SIG-M5 (cell line): ENCODE results near the gene PACSIN2.
"Not testable (repeated sequence)": the region's sequence is repeated elsewhere in the genome, so short reads cannot be mapped to it uniquely, and the experiment has no call there.

Experiments used
- DNase-seq: peaks from one replicate; lab custom pipeline; 2025; lab: John Stamatoyannopoulos, UW

The PACSIN2 gene

GRCh38 chr22:43014869-43015676, at the start of gene PACSIN2:
Gene PACSIN2 (minus strand): TSS chr22:43015149. CDS start chr22:42912080, 103,069 bp downstream.
- DNase-seq = peak; percentile 78

- no peak for DNase-seq
Observed at GRCh38 chr22:43060183-43060582, 45.2 kb upstream of the PACSIN2 start.

DNA sequence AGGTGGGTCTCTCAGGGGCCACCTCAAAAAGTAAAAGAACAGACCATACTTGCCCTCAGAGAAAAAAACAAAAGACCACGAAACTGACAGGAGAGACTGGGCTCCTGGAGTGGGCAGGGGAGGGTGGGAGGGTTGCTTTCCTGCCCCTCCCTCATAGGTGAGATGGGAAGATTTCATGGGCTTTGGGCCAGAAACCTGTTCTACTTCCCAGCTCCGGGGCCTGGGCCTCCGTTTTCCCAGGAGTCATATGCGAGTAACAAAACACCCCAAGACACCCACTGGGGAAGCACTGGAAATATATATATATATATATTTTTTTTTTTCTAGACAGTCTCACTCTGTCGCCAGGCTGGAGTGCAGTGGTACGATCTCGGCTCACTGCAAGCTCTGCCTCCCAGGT, 42.7 kb upstream of the PACSIN2 start:
- DNase-seq = no peak

- DNase-seq = no peak
Observed at GRCh38 chr22:43053176-43053575, 38.2 kb upstream of the PACSIN2 start.

DNA sequence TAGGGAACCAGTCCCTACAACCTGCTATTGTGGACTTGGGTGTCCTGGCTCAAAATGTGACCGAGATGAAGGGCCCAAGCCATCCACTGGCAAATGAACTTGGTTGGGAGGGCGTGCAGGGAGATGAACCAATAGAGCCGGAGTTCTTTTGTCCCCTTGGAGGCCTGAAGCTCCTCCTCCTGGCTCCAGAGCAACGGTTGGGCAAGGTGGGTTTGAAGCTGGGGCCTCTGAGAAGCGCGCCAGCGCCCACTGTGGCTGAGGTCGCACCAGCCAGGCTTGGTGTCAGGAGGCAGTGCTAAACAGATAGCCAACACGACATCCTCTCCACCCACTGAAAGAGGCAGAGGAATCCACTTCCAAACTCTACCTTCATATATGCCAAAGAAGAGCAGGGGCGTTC, 36.0 kb upstream of the PACSIN2 start:
- DNase-seq = no peak

DNA sequence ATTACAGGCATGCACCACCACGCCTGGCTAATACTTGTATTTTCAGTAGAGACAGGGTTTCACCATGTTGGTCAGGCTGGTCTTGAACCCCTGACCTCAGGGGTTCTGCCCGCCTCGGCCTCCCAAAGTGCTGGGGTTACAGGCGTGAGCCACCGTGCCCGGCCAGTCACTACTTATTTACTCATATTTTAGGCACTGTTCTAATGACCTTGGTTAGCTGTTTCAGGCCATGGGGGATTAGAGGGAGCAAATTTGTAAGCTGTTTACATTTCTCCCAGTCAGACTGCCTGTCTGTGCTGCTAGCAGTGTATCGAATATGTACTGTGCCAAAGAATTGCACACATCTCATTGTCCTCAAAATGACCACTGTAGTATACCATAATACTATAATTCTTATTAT, 32.7 kb upstream of the PACSIN2 start:
- no peak for DNase-seq

GRCh38 chr22:43044290-43044712, 29.4 kb upstream of the PACSIN2 start:
- no peak for DNase-seq

DNA sequence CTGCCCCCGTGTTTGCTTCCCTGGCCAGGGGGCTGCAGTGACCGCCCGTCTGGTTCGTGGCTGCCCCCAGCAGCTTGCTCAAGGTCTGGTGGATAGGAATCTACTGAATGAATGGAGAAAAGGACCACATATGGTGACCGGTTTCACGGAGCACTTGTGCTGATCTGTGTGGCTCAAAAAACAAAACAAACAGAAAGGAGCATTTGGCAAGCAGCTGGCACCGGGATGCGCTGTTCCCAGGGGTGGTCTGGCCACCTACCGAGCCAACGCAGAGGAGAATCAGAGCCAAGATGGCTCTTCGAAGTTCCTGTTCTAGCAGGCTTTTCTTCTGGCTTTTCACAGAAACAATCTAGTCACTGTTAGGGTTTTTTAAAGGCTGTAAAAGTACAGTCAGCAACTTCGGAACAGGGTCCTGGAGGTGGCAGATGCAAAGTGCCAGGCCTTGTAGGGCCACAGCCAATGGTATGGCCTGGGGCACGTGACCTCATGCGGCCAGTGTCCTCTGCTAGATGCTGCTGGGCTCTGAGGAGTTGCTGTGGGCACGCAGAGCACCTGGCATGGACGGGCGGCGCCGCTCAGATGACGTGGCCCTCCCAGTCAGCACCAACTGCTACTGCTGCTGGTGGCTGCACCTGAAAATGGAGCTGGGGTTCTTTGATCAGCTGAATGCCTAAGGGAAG, 27.3 kb upstream of the PACSIN2 start:
- no peak for DNase-seq

DNA sequence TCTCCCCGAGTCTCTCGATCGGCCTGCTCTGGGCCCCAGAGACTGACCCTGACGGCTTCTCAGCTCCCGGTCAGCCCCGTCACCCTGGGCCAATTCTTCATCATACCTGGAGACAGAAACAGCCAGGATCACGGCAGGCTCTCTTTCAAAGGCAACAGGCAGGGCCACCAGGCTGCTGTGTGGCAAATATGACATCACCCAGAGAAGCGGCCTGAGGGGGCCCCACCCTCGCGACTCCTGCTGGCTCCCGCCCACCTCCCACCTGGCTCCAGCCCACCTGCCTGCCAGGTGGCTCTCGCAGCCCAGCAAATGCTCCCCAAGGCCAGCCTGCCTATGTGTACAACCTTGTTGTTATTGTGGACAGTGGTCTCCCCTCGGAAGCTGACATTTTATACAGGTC, 24.9 kb upstream of the PACSIN2 start:
- DNase-seq = no peak

DNA sequence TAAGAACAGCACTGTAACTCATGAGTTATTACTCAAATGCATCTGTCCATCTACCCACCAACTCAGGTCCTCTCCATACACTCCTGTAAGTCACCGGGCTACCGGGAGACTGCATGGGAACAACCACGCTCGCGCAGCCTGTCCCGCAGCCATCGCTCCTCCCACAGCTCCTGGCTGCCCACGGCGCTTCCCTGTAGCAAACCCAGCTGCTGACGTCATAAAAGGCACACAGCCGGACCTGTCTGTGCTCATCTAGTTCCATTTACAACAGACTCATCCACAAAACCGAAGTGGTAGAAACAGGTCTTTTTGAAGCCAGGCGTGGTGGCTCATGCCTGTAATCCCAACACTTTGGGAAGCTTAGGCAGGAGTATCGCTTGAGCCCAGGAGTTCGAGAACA, 23.4 kb upstream of the PACSIN2 start:
- DNase-seq = no peak

GRCh38 chr22:43036282-43036829, 21.4 kb upstream of the PACSIN2 start:
- DNase-seq = no peak

- DNase-seq = no peak
Observed at GRCh38 chr22:43035250-43035649, 20.3 kb upstream of the PACSIN2 start.

- no peak for DNase-seq
Observed at GRCh38 chr22:43031617-43032016, 16.7 kb upstream of the PACSIN2 start.

DNA sequence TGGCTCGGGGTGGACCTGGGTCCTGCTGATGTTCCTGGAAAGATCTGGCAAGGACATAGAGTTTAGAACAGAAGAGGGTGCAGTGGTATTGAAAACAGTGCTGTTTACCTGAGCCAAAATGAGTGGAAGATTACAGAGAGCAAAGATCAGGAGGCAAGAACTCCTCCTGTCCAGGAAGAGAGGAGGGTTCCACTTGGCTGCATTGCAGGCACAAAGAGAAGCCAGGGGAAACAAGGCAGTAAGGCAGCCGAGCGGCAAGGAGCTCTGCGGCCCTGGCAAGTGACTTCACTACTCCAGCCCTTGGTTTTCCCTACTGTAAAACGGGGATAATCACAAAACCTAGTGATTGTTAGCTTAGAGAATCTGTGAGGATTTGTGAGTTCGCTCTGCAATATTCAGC, 3.7 kb upstream of the PACSIN2 start:
- DNase-seq = no peak

DNA sequence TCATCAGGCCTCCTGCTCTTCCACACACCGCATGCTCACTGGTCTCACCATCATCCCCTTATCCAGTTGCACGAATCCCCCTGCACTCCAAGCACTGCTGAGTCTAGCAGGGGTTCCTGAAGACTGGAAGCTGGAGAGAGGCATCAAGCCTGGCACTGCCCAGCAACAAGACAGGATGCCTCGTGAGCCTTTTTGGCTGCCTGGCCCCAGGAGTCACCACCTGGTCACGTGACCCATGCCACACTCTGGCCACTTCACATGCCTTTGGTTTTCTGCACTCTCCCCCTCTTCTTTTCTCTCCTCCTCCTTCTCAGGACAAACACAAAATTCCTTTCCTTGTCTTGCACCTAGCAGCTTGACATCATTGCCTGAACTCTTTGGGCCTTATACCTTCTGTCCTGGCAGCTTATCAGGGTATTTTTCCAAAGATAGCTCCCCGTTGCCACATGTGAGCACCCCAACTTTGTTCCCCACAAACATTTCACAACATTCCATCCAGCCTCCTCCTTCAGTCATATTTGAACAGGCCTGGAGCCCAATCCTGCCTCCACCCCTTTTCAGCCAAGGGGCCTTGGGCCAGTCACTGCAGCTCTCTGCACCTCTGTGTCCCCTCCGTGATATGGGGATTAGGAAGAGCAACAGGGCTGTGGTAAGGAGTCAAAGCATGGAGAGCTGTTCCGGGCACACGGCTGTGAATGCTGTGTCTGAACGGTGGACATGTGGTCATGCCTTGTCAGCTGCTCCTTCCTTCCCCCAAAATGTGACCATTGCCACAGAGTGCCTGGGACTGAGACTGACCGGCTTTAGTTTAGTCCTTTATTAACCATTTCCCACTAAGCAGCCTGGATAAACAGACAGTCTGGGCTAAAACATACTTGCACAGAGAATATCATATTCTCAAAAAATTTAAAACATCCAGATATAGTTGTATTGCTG, 2.8 kb upstream of the PACSIN2 start:
- no peak for DNase-seq

DNA sequence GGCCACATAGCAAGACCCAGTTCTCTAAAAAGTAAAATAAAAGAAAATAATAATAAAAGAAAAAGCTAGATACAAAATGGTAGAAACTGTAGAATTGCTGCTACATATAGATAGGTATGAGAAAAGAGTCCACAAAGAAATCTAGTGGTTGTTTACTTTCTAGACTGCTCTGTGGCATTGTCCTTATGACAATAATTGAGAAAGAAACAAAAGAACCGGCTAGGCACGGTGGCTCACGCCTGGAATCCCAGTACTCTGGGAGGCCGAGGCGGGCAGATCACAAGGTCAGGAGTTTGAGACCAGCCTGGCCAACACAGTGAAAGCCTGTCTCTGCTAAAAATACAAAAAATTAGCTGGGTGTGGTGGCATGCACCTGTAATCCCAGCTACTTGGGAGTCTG, 1.2 kb upstream of the PACSIN2 start:
- not testable (repeated sequence) for DNase-seq

- no peak for DNase-seq
Observed at GRCh38 chr22:43015677-43016042, 711 bp upstream of the PACSIN2 start.

- no peak for DNase-seq
Observed at GRCh38 chr22:43014316-43014868, 557 bp downstream of the PACSIN2 start.

DNA sequence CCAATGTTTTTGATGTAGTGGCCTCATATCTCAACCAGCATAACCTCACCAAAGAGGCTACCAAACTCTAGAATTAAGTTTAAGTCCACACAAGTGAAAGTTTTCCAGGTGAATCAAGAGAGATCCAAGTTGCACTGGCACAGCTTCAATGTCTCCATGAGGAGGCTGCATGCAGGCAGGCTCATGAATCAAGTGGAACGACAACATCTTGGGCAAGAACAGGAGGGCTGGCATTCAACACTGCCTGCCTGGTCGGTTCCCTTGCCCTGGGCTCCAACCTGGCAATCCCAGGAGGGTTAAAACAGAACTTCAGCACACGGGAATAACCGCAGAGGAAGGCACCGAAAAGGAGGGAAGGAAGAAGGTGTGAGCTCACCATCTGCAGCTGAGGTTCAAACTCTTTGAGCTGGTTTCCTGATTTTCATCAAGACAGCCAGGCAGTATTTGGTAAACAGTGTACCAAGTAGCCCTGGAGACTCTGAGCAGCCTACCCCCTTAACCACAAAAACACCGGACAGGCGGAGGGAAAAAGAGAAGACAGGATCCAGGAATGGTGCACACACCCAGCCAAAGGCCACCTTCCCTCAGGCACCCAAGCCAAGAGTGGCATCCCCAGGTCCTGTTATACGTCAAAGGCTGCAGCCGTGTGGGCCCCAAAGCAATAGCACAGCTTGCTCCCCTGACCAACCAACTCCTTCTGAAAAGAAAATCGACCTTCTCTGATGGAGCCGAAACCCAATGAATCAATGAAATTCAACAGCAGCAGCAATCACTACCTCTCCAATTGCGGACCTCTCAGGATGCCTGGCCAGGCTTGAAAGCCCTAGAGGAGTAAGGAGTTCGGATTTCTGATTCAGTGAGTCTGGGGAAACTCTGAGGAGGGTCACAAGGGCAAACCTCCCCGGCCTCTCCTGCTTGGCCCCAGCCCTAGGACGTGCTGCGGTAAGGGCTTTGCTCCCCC, 1.3 kb downstream of the PACSIN2 start:
- no peak for DNase-seq

DNA sequence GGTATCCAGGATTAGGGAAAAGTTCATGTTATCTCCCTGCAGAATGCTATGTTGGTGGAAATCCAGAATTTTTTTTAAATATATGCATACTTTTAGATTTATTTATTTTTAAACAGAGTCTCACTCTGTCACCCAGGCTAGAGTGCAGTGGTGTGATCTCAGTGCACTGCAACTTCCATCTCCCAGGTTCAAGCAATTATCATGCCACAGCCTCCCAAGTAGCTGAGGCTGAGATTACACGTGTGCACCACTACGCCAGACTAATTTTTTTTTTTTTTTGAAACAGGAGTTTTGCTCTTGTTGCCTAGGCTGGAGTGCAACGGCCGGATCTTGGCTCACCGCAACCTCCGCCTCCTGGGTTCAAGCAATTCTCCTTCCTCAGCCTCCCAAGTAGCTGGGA, 2.6 kb downstream of the PACSIN2 start:
- no peak for DNase-seq

GRCh38 chr22:43011079-43011478, 3.9 kb downstream of the PACSIN2 start:
- no peak for DNase-seq
